Uterus (tissue), 2 donors: ENCODE results near the gene PPARG.

Experiments used
- CTCF ChIP-seq, 4 experiments: fragments of 200-600 bp in 2 of 4; fragments of 450-650 bp in 2 of 4; sonication (generic) in 2 of 4; IDR thresholded peaks; one replicate each; pipeline ENCODE4 v1.5.1; 2016 to 2019; ENCODE audit warnings: antibody characterized with exemption in 4 of 4, mild to moderate bottlenecking in 2 of 4, moderate library complexity in 1 of 4
- POLR2A ChIP-seq, 2 donors: fragments of 450-650 bp; IDR thresholded peaks; one replicate each; pipeline ENCODE4 v1.6.1; 2016; ENCODE audit warnings: antibody characterized with exemption in 2 of 2, mild to moderate bottlenecking in 1 of 2, moderate library complexity in 1 of 2

- TF ChIP-seq CTCF (IDR thresholded peaks at IDR 0.05) (no peak), POLR2A (IDR thresholded peaks at IDR 0.05) (no peak)
Measured at GRCh38 chr3:12462159-12462947, 173.5 kb downstream of the PPARG start.
